GM18517 (cell line): ENCODE data around the gene RABGGTB.
"Not testable (repeated sequence)": the region's sequence is repeated elsewhere in the genome, so short reads cannot be mapped to it uniquely, and the experiment has no call there.

Experiments
- ATAC-seq: cut with Tn5 transposase; IDR thresholded peaks from one replicate; pipeline ENCODE4 v1.9.1; 2021; ENCODE audit warnings: mild to moderate bottlenecking, moderate library complexity; ENCODE audit not compliant: unreplicated experiment

RABGGTB gene

DNA sequence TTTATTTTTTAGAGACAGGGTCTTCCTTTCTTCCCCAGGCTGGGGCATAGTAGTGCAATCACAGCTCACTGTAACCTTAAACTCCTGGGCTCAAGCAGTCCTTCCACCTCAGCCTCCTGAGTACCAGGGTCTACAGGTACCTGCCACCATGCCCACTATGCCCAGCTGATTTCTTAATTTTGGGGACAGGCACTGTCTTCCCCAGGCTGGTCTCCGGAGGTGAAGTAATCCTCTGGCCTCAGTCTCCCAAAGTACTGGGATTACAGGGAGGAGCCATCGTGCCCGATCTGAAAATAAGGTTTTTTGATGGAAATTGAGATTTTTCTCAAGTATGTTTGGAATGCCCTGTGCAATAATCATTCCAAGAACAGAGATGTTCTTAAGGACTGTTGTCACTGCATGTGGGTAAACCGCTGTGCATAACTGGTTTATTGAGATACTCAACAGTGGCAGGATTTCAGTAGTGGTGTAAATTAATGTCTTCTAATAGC is 9.7 kb downstream of the RABGGTB start:
- no peak for ATAC-seq

GRCh38 chr1:75796376-75797272 is 10.6 kb downstream of the RABGGTB start, which contains the start of gene MSH4:
MSH4 (plus strand) TSS chr1:75796882; CDS start chr1:75796986, 104 bp downstream.
- no peak for ATAC-seq

GRCh38 chr1:75797273-75797588 is 11.2 kb downstream of the RABGGTB start:
- ATAC-seq: no peak

DNA sequence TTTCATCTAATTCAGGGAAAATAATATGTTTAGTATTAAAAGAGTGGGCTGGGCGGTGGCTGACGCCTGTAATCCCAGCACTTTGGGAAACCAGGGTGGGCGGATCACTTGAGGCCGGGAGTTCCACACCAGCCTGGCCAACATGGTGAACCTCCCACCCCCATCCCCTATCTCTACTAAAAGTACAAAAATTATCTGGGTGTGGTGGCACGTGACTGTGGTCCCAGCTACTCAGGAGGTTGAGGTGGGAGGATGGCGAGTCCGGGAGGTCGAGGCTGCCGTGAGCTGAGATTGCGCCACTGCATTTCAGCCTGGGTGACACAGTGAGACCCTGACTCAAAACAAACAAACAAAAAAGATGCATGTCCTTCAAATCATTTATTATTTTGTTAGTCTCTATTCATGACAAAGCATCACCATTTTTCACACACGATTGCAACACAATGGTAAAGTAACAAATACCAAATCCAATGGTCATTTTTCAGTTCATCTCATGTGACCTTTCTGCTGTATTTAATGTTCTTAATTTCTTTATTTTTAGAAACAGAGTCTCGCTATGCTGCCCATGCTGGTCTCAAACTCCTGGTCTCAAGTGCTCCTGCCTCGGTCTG is 11.7 kb downstream of the RABGGTB start:
- ATAC-seq: no peak

- ATAC-seq: not testable (repeated sequence)
Measured at GRCh38 chr1:75801480-75801879, 15.4 kb downstream of the RABGGTB start.

DNA sequence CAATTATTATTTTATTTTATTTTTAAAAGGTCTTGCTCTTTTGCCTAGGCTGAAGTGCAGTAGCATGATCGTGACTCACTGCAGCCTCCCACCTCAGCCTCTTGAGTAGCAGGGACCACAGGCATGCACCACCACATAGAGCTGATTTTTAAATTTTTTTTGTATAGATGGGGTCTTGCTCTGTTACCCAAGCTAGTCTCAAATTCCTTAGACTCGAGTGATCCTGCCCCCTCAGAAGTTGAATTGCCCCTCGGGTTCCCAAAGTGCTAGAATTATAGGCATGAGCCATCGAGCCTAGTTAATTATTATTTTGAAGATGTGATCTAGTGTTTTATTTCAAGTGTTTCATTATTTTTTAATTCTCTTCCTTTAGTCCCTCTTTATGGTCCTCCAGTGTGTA is 22.9 kb downstream of the RABGGTB start:
- ATAC-seq: no peak

DNA sequence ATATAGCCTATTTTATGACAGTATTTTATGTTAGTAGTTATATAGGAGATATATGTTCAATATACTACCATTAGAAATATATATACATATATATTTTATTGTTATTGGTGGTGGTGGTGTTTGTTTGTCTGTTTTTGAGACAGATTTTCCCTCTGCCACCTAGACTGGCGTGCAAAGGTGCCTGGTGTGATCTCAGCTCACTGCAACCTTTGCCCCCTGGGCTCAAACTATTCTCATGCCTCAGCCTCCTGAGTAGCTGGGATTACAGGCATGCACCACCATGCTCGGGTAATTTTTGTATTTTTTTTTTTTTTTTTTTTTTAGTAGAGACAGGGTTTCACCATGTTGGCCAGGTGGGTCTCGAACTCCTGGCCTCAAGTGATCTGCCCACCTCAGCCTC is 24.1 kb downstream of the RABGGTB start:
- not testable (repeated sequence) for ATAC-seq

DNA sequence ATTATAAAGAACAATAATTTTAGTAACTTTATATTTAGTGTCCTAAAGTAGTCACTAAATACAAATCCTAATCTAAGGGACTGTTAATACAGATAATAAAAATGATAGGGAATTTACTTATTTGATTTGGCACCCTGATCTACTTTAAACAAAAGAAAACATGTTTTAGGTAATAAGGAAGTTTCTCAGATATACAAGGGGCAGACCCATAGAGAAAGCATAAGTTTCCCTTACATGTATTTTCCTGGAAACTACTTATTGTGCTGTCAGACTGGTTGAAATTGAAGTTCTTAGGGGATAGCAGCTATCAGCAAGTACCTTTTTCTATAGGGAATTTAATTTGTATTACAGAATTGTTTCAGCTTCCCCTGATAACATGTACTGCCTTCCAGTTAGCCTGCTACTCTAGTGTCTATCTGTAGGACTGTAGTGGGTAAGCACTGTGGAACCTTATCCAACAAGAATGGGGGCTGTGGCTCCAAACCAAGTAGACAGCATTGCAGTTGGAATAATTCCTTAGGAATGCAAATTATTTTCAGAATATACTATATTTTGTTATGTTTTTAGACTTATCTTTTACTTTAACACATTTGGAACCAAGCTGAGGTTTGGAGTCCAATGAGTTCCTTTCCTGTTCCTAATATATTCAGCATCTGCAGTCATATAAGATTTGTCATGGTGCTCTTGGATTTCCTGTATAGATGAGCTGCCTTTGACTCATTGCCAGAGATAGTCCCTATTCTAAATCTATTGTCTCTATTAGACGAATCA is 25.3 kb downstream of the RABGGTB start:
- ATAC-seq: no peak

GRCh38 chr1:75812065-75812464 is 26.0 kb downstream of the RABGGTB start:
- ATAC-seq: no peak

DNA sequence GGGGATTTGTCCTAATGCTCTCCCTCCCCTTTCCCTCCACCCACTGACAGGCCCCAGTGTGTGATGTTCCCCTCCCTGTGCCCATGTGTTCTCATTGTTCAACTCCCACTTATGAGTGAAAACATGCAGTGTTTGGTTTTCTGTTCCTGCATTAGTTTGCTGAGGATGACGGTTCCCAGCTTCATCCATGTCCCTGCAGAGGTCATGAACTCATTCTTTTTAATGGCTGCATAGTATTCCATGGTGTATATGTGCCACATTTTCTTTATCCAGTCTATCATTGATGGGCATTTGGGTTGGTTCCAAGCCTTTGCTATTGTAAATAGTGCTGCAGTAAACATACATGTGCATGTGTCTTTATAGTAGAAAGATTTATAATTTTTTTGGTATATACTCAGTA is 37.5 kb downstream of the RABGGTB start:
- not testable (repeated sequence) for ATAC-seq

GRCh38 chr1:75836528-75837100 is 50.6 kb downstream of the RABGGTB start:
- no peak for ATAC-seq

DNA sequence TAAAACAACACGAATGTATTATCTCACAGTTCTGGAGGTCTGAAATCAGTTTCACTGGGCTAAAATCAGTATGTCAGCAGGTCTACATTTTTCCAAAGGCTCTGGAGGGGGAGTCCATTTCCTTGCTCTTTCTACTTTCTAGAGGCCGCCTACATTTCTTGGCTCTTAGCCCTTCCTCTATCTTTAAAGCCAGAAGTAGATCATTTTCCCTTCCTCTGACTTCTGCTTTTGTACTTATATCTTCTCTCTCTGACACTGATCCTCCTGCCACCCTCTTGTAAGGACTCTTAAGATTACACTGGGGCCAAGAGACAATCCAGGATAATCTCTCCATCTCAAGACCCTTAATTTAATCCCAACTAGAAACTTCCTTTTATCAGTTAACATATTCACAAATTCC is 52.0 kb downstream of the RABGGTB start:
- no peak for ATAC-seq

DNA sequence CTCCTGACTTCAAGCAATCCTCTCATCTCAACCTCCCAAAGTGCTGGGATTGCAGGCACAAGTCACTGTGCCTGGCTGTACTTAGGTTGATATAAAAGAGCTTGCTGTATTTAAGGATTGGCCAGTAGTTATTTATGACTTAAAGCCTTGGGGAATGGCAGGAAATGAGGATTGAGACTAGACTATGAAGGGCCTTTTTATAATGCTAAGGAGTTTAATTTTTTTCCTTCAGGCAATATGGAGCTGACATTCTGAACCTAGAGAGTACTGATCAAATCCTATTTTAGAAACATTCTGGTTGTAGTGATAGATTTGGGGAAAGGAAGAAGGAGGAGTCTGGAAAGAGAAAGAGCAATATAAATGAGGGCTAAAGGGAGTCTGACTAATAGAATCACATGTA is 55.4 kb downstream of the RABGGTB start:
- ATAC-seq: no peak
